HuH-7 (cell line): ENCODE data around the gene IL18R1.

Source experiments
- DNase-seq: peaks from one replicate; pipeline ENCODE4 v3.0.0; 2011; ENCODE audit warnings: low spot score

Gene IL18R1

DNA sequence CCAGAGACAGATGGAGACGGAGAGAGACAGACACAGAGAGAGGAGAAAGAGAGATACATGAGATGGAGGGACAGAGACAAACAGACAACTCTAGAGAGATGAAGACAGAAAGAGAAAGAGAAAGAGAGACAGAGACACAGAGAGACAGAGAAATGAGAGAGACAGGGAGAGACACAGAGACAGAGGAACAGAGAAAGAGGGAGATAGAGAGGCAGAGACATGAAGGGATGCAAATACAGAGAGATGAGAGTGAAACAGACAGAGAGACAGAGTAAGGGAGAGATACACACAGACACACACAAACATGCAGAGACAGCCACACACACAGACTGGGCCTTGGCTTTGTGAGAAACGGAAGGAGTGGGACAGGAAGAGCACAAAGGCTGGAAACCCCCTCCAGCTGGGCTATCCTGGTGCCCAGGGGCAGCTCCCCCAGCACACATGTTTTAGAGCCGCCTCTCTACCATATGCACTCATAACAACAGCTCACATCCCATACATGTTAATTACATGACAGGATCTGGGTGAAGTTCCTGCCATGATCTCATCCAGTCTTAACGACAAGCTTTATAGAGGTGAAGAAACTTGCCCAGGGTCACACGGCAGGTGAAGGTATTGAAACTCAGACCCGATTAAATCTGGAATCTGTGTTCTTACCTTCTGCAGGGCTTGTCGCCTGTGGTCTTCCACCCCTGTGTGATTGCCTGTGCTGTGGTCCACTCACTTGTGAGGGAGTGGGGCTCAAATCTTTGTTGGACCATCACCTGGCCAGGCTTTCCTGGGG lies 32.4 kb downstream of the IL18R1 start:
- DNase-seq = no peak

GRCh38 chr2:102391565-102391964 lies 36.0 kb downstream of the IL18R1 start:
- DNase-seq = no peak

DNA sequence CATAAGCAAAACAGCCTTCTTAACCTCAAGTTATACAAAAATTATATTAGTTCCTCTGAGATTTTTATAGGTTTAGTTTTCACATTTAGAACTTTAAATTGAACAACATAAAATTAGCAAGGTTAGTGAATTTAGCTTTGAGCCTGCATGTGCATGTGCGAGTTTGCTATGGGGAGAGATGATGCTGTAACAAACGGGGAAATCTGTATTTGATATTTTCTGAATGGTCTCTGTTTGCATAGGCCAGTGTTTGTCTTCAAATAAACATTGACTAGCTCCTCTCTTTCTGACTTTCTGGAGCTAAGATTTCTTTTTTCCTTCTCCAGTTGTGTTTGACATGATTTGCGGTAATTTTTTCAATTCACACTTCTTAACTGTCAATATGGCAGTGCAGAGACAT lies 36.5 kb downstream of the IL18R1 start:
- DNase-seq = no peak

GRCh38 chr2:102392942-102393341 lies 37.3 kb downstream of the IL18R1 start:
- no peak for DNase-seq

DNA sequence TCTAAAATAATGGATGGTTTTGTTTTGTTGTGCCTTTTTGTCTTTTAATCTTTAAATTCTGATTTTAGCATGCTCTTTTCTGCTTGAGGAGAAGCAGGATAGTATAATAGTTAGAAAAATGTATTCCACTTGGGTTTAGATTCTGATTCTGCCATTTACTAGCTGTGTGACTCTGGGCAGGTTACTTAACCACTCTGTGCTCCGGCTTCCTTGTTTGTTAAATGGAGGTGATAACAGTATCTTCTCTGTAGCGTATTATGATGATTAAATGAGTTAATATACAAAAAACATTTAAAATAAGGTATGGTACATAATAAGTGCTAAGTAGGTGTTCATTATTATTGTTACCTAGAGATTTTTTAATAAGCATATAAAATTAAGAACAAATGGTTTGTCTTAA lies 40.4 kb downstream of the IL18R1 start:
- no peak for DNase-seq

DNA sequence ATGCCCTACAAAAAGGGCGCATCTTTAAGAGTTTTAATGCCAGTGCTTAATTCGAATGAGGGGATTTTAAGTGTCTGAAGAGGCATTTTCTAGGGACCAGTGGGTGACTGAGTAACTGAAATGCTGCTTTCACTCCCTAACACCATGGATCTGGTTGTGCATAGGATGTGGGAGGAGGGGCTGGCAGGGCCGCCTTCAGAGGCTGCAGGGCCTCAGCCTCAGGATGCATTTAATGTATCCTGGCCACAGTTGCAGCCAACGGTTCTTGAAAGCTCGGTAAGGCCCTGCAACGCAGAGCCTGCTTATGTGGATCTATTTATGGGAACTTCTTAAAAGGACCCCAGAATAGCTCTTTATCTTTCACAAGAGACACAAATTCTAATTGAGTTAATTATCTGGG lies 41.6 kb downstream of the IL18R1 start:
- DNase-seq = no peak

DNA sequence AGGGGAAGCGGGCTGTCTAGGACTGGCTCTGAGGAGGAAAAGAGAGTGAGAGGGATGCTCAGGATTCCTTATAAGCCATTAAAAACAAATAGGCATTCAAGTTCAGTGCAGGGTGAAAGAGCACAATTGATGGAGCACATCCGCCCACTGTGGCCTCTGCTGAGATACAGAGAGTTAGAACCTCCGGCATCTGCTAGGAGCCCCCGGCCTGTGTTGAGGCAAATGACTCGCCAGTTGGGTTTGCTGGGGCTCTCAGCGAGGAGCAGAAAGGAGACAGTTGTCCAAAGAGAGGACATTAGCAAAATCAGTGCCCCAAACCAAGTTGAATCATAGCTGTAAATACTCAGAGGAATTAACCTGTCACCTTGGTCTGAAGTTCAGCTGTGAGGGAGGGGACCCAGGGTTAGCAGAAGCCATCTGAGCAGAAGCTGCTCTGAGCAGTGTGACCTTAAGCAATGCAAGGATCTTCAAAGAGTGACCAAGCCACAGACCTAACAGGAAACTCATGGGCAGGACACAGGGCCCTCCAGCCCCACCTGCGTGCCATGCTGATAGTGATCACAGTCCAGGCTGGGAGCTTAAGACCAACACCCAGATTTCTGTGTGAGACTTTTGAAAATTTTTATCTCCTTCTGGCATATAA lies 44.0 kb downstream of the IL18R1 start:
- DNase-seq = no peak

- DNase-seq = no peak
Measured at GRCh38 chr2:102401456-102401855, 45.9 kb downstream of the IL18R1 start.

DNA sequence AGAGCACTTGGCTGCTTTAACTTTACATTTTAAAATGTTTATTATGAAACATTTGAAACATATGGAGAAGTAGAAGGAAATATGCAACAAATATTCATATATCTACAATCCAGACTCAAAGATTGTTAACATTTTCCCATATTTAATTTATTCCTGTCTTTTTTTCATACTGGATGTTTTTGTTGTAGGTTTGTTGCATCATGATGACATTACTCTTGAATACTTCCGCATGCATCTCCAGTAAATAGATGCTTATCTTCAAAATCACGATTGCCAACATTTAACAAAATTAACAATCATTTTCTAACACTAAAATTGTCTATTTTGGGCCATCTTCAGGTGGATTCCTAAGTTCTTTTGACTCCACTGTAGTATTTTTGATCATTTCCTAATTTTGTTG lies 46.3 kb downstream of the IL18R1 start:
- DNase-seq = no peak

GRCh38 chr2:102410952-102411351 lies 55.4 kb downstream of the IL18R1 start:
- DNase-seq = no peak

- no peak for DNase-seq
Measured at GRCh38 chr2:102412199-102412598, 56.6 kb downstream of the IL18R1 start.

- DNase-seq = no peak
Measured at GRCh38 chr2:102417946-102418345, 62.4 kb downstream of the IL18R1 start.

- no peak for DNase-seq
Measured at GRCh38 chr2:102418421-102418961, 62.9 kb downstream of the IL18R1 start.

DNA sequence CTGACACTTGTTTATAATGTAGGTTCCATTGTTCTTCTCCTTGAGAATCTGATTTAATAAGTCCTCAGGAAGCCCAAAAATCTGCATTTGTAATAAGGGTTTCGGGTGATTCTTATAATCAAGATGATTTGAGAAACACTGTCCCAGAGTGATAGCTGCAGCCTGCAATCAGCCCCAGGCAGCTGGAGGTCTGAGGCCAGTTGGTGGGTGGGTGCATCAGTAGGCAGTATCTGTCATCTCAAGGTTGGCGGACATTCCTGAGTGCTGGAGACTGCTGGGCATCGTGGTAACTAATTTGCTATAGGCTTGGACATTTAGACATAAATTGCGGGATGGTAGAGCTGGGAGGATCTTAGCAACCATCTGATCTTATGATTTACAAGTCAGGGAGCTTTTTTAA lies 64.7 kb downstream of the IL18R1 start:
- DNase-seq = no peak

- DNase-seq = no peak
Measured at GRCh38 chr2:102421890-102422759, 66.5 kb downstream of the IL18R1 start.

- DNase-seq = no peak
Measured at GRCh38 chr2:102422910-102423309, 67.3 kb downstream of the IL18R1 start, which contains the start of gene IL18RAP. TSS of gene IL18RAP (plus strand) at chr2:102423160. CDS start at chr2:102423278, 118 bp downstream.

DNA sequence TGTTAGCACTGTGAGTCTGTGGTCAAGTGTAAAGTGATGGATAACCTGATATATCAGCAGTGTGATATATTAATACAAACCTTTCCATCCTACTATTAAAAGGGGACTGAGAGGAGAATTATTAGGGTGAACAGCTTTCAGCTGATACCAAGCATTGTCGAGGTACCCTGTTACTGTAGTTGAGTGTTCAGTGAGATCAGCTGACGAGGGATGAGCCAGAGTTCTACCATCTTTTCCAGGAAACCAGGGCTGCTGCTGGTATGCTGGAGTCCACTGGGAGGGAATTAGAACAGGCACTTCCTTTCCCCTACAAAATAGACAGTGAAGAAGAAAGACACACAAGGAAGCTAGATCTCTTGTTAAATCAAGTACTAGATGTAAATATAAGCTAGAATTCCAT lies 67.8 kb downstream of the IL18R1 start:
- DNase-seq = no peak

GRCh38 chr2:102424754-102425153 lies 69.2 kb downstream of the IL18R1 start:
- DNase-seq = no peak

- no peak for DNase-seq
Measured at GRCh38 chr2:102425441-102426132, 70.0 kb downstream of the IL18R1 start.

- DNase-seq = no peak
Measured at GRCh38 chr2:102427249-102427648, 71.7 kb downstream of the IL18R1 start.

DNA sequence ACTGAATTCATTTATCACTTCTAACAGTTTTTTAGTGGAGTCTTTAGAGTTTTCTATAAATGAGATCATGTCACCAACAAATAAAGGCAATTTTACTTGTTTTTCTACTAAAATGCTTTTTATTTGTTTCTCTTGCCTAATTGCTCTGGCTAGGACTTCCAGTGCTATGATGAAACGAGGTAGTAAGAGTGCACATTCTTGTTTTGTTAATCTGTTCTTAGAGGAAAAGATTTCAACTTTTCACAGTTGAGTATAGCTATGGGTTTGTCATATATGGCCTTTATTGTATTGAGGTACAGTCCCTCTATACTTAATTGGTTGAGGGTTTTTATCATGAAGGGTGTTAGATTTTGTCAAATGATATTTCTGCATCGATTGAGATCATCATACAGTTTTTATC lies 73.0 kb downstream of the IL18R1 start:
- no peak for DNase-seq

DNA sequence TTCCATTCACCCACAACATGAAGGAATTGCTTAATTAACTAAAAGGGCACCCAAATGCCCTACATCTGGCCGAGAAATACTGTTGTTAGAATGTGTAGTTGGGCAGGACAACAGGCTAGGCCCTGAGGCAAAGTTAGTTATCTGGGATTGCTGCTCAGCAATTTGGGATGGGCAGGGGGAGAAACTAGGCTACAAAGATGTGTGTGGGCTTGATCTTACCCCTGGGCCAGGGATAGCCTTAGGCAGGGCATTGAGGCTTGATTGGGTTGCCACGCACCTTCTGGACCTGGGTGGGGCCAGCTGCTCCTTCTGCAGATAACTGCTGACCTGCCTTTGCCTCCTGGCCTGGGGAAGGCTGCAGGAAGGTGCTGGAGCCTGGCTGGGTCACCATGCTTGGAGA lies 76.8 kb downstream of the IL18R1 start:
- no peak for DNase-seq
